ENCODE data around the gene MYLK.

MYLK gene

GRCh38 chr3:123872621-123873020 is 11.5 kb downstream of the MYLK start:
- Histone ChIP-seq H3K27me3 (replicated peaks; ENCODE audit: control insufficient read depth, insufficient read depth, low read length) (no peaks in the 10 kb centered on the region), H3K4me1 (ENCODE audit: control insufficient read depth, insufficient read depth, low read length) (peaks cover 12% of the 10 kb centered on the region), H3K36me3 (ENCODE audit: control insufficient read depth, insufficient read depth, low read length, severe bottlenecking) (peaks cover 12% of the 10 kb centered on the region), H3K9me3 (ENCODE audit: control insufficient read depth, low read length) (no peaks in the 10 kb centered on the region), H3K4me3 (ENCODE audit: low read length) (no peak overlapping the region), H3K9ac (ENCODE audit: low read length) (no peak overlapping the region)
- no peak for DNase-seq (ENCODE audit: low read depth)

- Histone ChIP-seq H3K9me3 (ENCODE audit: control insufficient read depth, low read length) (no peaks in the 10 kb centered on the region), H3K27me3 (replicated peaks; ENCODE audit: control insufficient read depth, insufficient read depth, low read length) (no peaks in the 10 kb centered on the region), H3K4me3 (ENCODE audit: low read length) (no peak overlapping the region), H3K36me3 (ENCODE audit: control insufficient read depth, insufficient read depth, low read length, severe bottlenecking) (peaks cover 12% of the 10 kb centered on the region), H3K9ac (ENCODE audit: low read length) (no peak overlapping the region), H3K4me1 (ENCODE audit: control insufficient read depth, insufficient read depth, low read length) (peaks cover 12% of the 10 kb centered on the region)
- DNase-seq (ENCODE audit: low read depth), result no peak
Measured at GRCh38 chr3:123871946-123872345, 12.2 kb downstream of the MYLK start.

GRCh38 chr3:123870033-123870432 is 14.1 kb downstream of the MYLK start:
- H3K9me3 ChIP-seq (ENCODE audit: control insufficient read depth, low read length), result no peaks in the 10 kb centered on the region
- peak; percentile 45 for DNase-seq (ENCODE audit: low read depth)
- no peak overlapping the region for H3K4me3 ChIP-seq (ENCODE audit: low read length)
- H3K27me3 ChIP-seq (replicated peaks; ENCODE audit: control insufficient read depth, insufficient read depth, low read length), result no peaks in the 10 kb centered on the region
- peaks cover 12% of the 10 kb centered on the region for H3K4me1 ChIP-seq (ENCODE audit: control insufficient read depth, insufficient read depth, low read length)
- peaks cover 8% of the 10 kb centered on the region for H3K36me3 ChIP-seq (ENCODE audit: control insufficient read depth, insufficient read depth, low read length, severe bottlenecking)
- H3K9ac ChIP-seq (ENCODE audit: low read length), result no peak overlapping the region

- no peak for DNase-seq (ENCODE audit: low read depth)
- H3K27me3 ChIP-seq (replicated peaks; ENCODE audit: control insufficient read depth, insufficient read depth, low read length), result no peaks in the 10 kb centered on the region
- no peak overlapping the region for H3K9ac ChIP-seq (ENCODE audit: low read length)
- no peak overlapping the region for H3K4me3 ChIP-seq (ENCODE audit: low read length)
- no peaks in the 10 kb centered on the region for H3K9me3 ChIP-seq (ENCODE audit: control insufficient read depth, low read length)
- H3K36me3 ChIP-seq (ENCODE audit: control insufficient read depth, insufficient read depth, low read length, severe bottlenecking), result no peaks in the 10 kb centered on the region
- peaks cover 12% of the 10 kb centered on the region for H3K4me1 ChIP-seq (ENCODE audit: control insufficient read depth, insufficient read depth, low read length)
Measured at GRCh38 chr3:123869165-123869564, 15.0 kb downstream of the MYLK start.

GRCh38 chr3:123864706-123865105 is 19.4 kb downstream of the MYLK start:
- no peak for DNase-seq (ENCODE audit: low read depth)
- Histone ChIP-seq H3K27me3 (replicated peaks; ENCODE audit: control insufficient read depth, insufficient read depth, low read length) (no peaks in the 10 kb centered on the region), H3K9ac (ENCODE audit: low read length) (no peak overlapping the region), H3K4me3 (ENCODE audit: low read length) (no peak overlapping the region), H3K4me1 (ENCODE audit: control insufficient read depth, insufficient read depth, low read length) (peaks cover 12% of the 10 kb centered on the region), H3K9me3 (ENCODE audit: control insufficient read depth, low read length) (no peaks in the 10 kb centered on the region), H3K36me3 (ENCODE audit: control insufficient read depth, insufficient read depth, low read length, severe bottlenecking) (no peaks in the 10 kb centered on the region)

GRCh38 chr3:123862152-123862551 is 22.0 kb downstream of the MYLK start:
- no peak for DNase-seq (ENCODE audit: low read depth)
- Histone ChIP-seq H3K9ac (ENCODE audit: low read length) (no peak overlapping the region), H3K9me3 (ENCODE audit: control insufficient read depth, low read length) (no peaks in the 10 kb centered on the region), H3K36me3 (ENCODE audit: control insufficient read depth, insufficient read depth, low read length, severe bottlenecking) (no peaks in the 10 kb centered on the region), H3K4me1 (ENCODE audit: control insufficient read depth, insufficient read depth, low read length) (peaks cover 23% of the 10 kb centered on the region), H3K27me3 (replicated peaks; ENCODE audit: control insufficient read depth, insufficient read depth, low read length) (no peaks in the 10 kb centered on the region), H3K4me3 (ENCODE audit: low read length) (no peak overlapping the region)

- no peak for DNase-seq (ENCODE audit: low read depth)
- H3K27me3 ChIP-seq (replicated peaks; ENCODE audit: control insufficient read depth, insufficient read depth, low read length), result no peaks in the 10 kb centered on the region
- no peak overlapping the region for H3K4me3 ChIP-seq (ENCODE audit: low read length)
- peaks cover 23% of the 10 kb centered on the region for H3K4me1 ChIP-seq (ENCODE audit: control insufficient read depth, insufficient read depth, low read length)
- no peak overlapping the region for H3K9ac ChIP-seq (ENCODE audit: low read length)
- no peaks in the 10 kb centered on the region for H3K36me3 ChIP-seq (ENCODE audit: control insufficient read depth, insufficient read depth, low read length, severe bottlenecking)
- peaks cover under 1% of the 10 kb centered on the region for H3K9me3 ChIP-seq (ENCODE audit: control insufficient read depth, low read length)
Measured at GRCh38 chr3:123861081-123861836, 22.9 kb downstream of the MYLK start.

GRCh38 chr3:123859177-123859576 is 25.0 kb downstream of the MYLK start:
- Histone ChIP-seq H3K36me3 (ENCODE audit: control insufficient read depth, insufficient read depth, low read length, severe bottlenecking) (no peaks in the 10 kb centered on the region), H3K9me3 (ENCODE audit: control insufficient read depth, low read length) (peaks cover 15% of the 10 kb centered on the region), H3K4me3 (ENCODE audit: low read length) (no peak overlapping the region), H3K4me1 (ENCODE audit: control insufficient read depth, insufficient read depth, low read length) (peaks cover 26% of the 10 kb centered on the region), H3K27me3 (replicated peaks; ENCODE audit: control insufficient read depth, insufficient read depth, low read length) (no peaks in the 10 kb centered on the region), H3K9ac (ENCODE audit: low read length) (no peak overlapping the region)
- peak; percentile 63 for DNase-seq (ENCODE audit: low read depth)

- Histone ChIP-seq H3K9ac (ENCODE audit: low read length) (no peak overlapping the region), H3K4me3 (ENCODE audit: low read length) (no peak overlapping the region), H3K9me3 (ENCODE audit: control insufficient read depth, low read length) (peaks cover 15% of the 10 kb centered on the region), H3K36me3 (ENCODE audit: control insufficient read depth, insufficient read depth, low read length, severe bottlenecking) (no peaks in the 10 kb centered on the region), H3K4me1 (ENCODE audit: control insufficient read depth, insufficient read depth, low read length) (peaks cover 29% of the 10 kb centered on the region), H3K27me3 (replicated peaks; ENCODE audit: control insufficient read depth, insufficient read depth, low read length) (no peaks in the 10 kb centered on the region)
- DNase-seq (ENCODE audit: low read depth), result no peak
Measured at GRCh38 chr3:123854905-123855304, 29.2 kb downstream of the MYLK start.

- no peak for DNase-seq (ENCODE audit: low read depth)
- Histone ChIP-seq H3K27me3 (replicated peaks; ENCODE audit: control insufficient read depth, insufficient read depth, low read length) (no peaks in the 10 kb centered on the region), H3K4me3 (ENCODE audit: low read length) (peak overlapping the region; percentile 11), H3K4me1 (ENCODE audit: control insufficient read depth, insufficient read depth, low read length) (peaks cover 26% of the 10 kb centered on the region), H3K36me3 (ENCODE audit: control insufficient read depth, insufficient read depth, low read length, severe bottlenecking) (no peaks in the 10 kb centered on the region), H3K9ac (ENCODE audit: low read length) (no peak overlapping the region), H3K9me3 (ENCODE audit: control insufficient read depth, low read length) (peaks cover 23% of the 10 kb centered on the region)
Measured at GRCh38 chr3:123853686-123854372, 30.3 kb downstream of the MYLK start.

- Histone ChIP-seq H3K4me1 (ENCODE audit: control insufficient read depth, insufficient read depth, low read length) (no peaks in the 10 kb centered on the region), H3K27me3 (replicated peaks; ENCODE audit: control insufficient read depth, insufficient read depth, low read length) (no peaks in the 10 kb centered on the region), H3K9me3 (ENCODE audit: control insufficient read depth, low read length) (peaks cover 48% of the 10 kb centered on the region), H3K4me3 (ENCODE audit: low read length) (peak overlapping the region; percentile 44), H3K9ac (ENCODE audit: low read length) (no peak overlapping the region), H3K36me3 (ENCODE audit: control insufficient read depth, insufficient read depth, low read length, severe bottlenecking) (no peaks in the 10 kb centered on the region)
- no peak for DNase-seq (ENCODE audit: low read depth)
Measured at GRCh38 chr3:123847209-123847608, 36.9 kb downstream of the MYLK start.

Measured in adipocyte (in vitro differentiated cells).